K562 (cell line): Measurements from ENCODE around the gene LMAN1. TPM values are rescaled to one million over a fixed set of nuclear protein-coding genes. Genes with fewer than 3 reads are reported as not detected.

Source experiments
- ATAC-seq: fragments of 200-7000 bp; cut with Tn5 transposase; 3 replicates; pipeline ENCODE4 v1.9.1; 2020; ENCODE audit warnings: moderate library complexity
- BruUV-seq: library from RNA; stranded (reverse); fragments of 400-500 nt; replicated peaks from 2 replicates; lab custom pipeline; 2021; lab: Mats Ljungman, UMichigan
- CTCF ChIA-PET: fragments of 300-600 bp; formaldehyde crosslinking; extraction: SDS; loops from one replicate; lab custom pipeline; 2021; ENCODE audit warnings: low intra/inter-chr PET ratio; lab: Yijun Ruan, JAX
- POLR2A ChIA-PET: fragments of 300-600, 350-650 bp; sonication (Branson Sonifier 250); formaldehyde crosslinking; extraction: SDS; loops from one replicate; lab custom pipeline; 2021; ENCODE audit warnings: antibody characterized with exemption, inconsistent platforms; lab: Yijun Ruan, JAX
- DNase-seq, 4 experiments: peaks; one replicate each; pipeline versions ENCODE4 v3.0.0 to v3.0.0-alpha.2; 2011 to 2018; ENCODE audit warnings: low spot score in 3 of 4, mixed read lengths in 3 of 4; ENCODE audit errors: extremely low read depth in 1 of 4
- FAIRE-seq: peaks from 2 replicates; lab custom pipeline; 2011; peaks lifted over from hg19 to GRCh38; lab: Jason Lieb, UNC
- H2AFZ ChIP-seq: 2 replicates; pipeline ENCODE4 v1.6.0; 2011; ENCODE audit warnings: low read depth, low read length, control low read depth, inconsistent platforms
- H3K27ac ChIP-seq: fragments of 200-600 bp; 3 replicates; pipeline ENCODE4 v1.8.0; 2011; ENCODE audit warnings: low read depth, mild to moderate bottlenecking, control low read depth, inconsistent platforms, low read length, moderate library complexity, mixed read lengths; ENCODE audit errors: extremely low read depth
- H3K27me3 ChIP-seq, 2 experiments: fragments of 300-600 bp in 1 of 2; 2 replicates in 1 of 2; 3 replicates in 1 of 2; pipeline versions ENCODE4 v1.6.0 to v1.8.0; 2011; ENCODE audit warnings: inconsistent platforms in 2 of 2, low read length in 2 of 2, mild to moderate bottlenecking in 1 of 2, mixed read lengths in 1 of 2, moderate library complexity in 1 of 2; ENCODE audit not compliant: control insufficient read depth in 2 of 2, insufficient read depth in 2 of 2
- H3K36me3 ChIP-seq: fragments of 300-600 bp; 3 replicates; pipeline ENCODE4 v1.8.0; 2011; ENCODE audit warnings: mild to moderate bottlenecking, low read length, inconsistent platforms; ENCODE audit not compliant: control insufficient read depth, insufficient read depth
- H3K4me1 ChIP-seq, 2 experiments: fragments of 200-600 bp in 1 of 2; replicated peaks in 1 of 2; 2 replicates in 1 of 2; 3 replicates in 1 of 2; pipeline versions ENCODE4 v1.5.1 to v1.8.0; 2011; ENCODE audit warnings: inconsistent platforms in 2 of 2, low read length in 2 of 2, mild to moderate bottlenecking in 1 of 2, mixed read lengths in 1 of 2, moderate library complexity in 1 of 2; ENCODE audit not compliant: control insufficient read depth in 2 of 2, insufficient read depth in 2 of 2
- H3K4me2 ChIP-seq: 2 replicates; pipeline ENCODE4 v1.6.1; 2011; ENCODE audit warnings: low read length, control low read depth, inconsistent platforms, mixed read lengths; ENCODE audit not compliant: insufficient read depth
- H3K4me3 ChIP-seq: fragments of 200-600 bp; sonication (generic), shearing (Covaris generic); 2 replicates; pipeline ENCODE4 v1.5.1; 2016; ENCODE audit warnings: control low read depth, inconsistent platforms
- H3K79me2 ChIP-seq: fragments of 200-600 bp; 3 replicates; pipeline ENCODE4 v1.8.0; 2011; ENCODE audit warnings: low read length, inconsistent platforms; ENCODE audit not compliant: control insufficient read depth, insufficient read depth
- H3K9ac ChIP-seq, 2 experiments: 2 replicates each; pipeline versions ENCODE4 v1.6.0 to v1.6.1; 2011; ENCODE audit warnings: low read depth in 2 of 2, low read length in 2 of 2, control low read depth in 1 of 2, inconsistent platforms in 1 of 2, mild to moderate bottlenecking in 1 of 2, mixed read lengths in 1 of 2; ENCODE audit not compliant: insufficient read depth in 1 of 2
- H3K9me1 ChIP-seq: one replicate; pipeline ENCODE4 v1.6.0; 2011; ENCODE audit warnings: inconsistent platforms, mild to moderate bottlenecking, low read length, moderate library complexity; ENCODE audit not compliant: control insufficient read depth, insufficient read depth
- H3K9me3 ChIP-seq: replicated peaks from 2 replicates; pipeline ENCODE4 v1.5.1; 2011; ENCODE audit warnings: low read depth, low read length, inconsistent platforms; ENCODE audit not compliant: control insufficient read depth, insufficient read depth
- H4K20me1 ChIP-seq: replicated peaks from 2 replicates; pipeline ENCODE4 v1.6.1; 2011; ENCODE audit warnings: low read length, inconsistent platforms, mixed read lengths; ENCODE audit not compliant: control insufficient read depth, insufficient read depth
- CHD2 ChIP-seq: IDR thresholded peaks from 2 replicates; pipeline ENCODE4 v1.6.1; 2011; ENCODE audit warnings: low read depth, low read length
- E2F1 ChIP-seq: sonication (generic); formaldehyde crosslinking; IDR thresholded peaks from 2 replicates; pipeline ENCODE4 v1.8.1; 2023; ENCODE audit warnings: mild to moderate bottlenecking, missing genetic modification reagents, moderate library complexity
- MTA2 ChIP-seq: fragments of 450-650 bp; IDR thresholded peaks from 2 replicates; pipeline ENCODE4 v1.6.1; 2016; ENCODE audit warnings: low read depth
- NR4A1 ChIP-seq, 2 experiments: fragments of 250-450 bp in 1 of 2; fragments of 450-650 bp in 1 of 2; sonication (Bioruptor Pico) in 1 of 2; IDR thresholded peaks; 2 replicates each; pipeline versions ENCODE4 v1.4.0 to v1.6.1; 2016 to 2020; ENCODE audit warnings: mild to moderate bottlenecking in 2 of 2, missing compliant biosample characterization in 1 of 2, missing genetic modification characterization in 1 of 2, moderate library complexity in 1 of 2
- NRF1 ChIP-seq, 2 experiments: fragments of 450-650 bp; IDR thresholded peaks in 1 of 2; conservative IDR thresholded peaks in 1 of 2; 2 replicates each; pipeline ENCODE4 v1.6.1; 2014; ENCODE audit warnings: mild to moderate bottlenecking in 2 of 2
- OTX1 ChIP-seq: fragments of 450-650 bp; formaldehyde crosslinking; IDR thresholded peaks from 2 replicates; pipeline ENCODE4 v1.4.0; 2022; ENCODE audit warnings: mild to moderate bottlenecking
- TCF15 ChIP-seq: fragments of 250-450 bp; sonication (Bioruptor Pico); IDR thresholded peaks from 2 replicates; pipeline ENCODE4 v1.8.0; 2022; ENCODE audit warnings: moderate library complexity, mild to moderate bottlenecking, inconsistent platforms
- TCF7 ChIP-seq: sonication (generic); IDR thresholded peaks from 2 replicates; pipeline ENCODE4 v1.6.1; 2016; ENCODE audit warnings: antibody characterized with exemption, borderline replicate concordance
- XRCC5 ChIP-seq: fragments of 200-400 bp; formaldehyde crosslinking; IDR thresholded peaks from 2 replicates; pipeline ENCODE4 v1.6.1; 2017; ENCODE audit warnings: low read depth, mild to moderate bottlenecking, low read length
- ZNF124 ChIP-seq: sonication (generic); formaldehyde crosslinking; IDR thresholded peaks from 2 replicates; pipeline ENCODE4 v1.8.1; 2022; ENCODE audit warnings: missing genetic modification reagents
- ZNF175 ChIP-seq: fragments of 200-800 bp; sonication (Bioruptor generic); IDR thresholded peaks from 2 replicates; pipeline ENCODE4 v1.6.1; 2016; ENCODE audit warnings: low read depth, mild to moderate bottlenecking, missing genetic modification characterization, missing compliant biosample characterization
- WGBS: fragments of 100-300 bp; shearing (Covaris generic); methylation state at CpG from one replicate; pipeline ENCODE4 v1.1.6; 2016; ENCODE audit warnings: low coverage, mixed read lengths; ENCODE audit not compliant: insufficient coverage; ENCODE audit errors: missing lambda C conversion rate; 5-methylcytosine and 5-hydroxymethylcytosine counted together
- in situ Hi-C: fragments of 300-500 bp; cut with MboI; formaldehyde crosslinking; loops from 4 replicates; pipeline ENCODE4 v1.15.0; 2018; ENCODE audit warnings: inconsistent platforms, mixed read lengths
- intact Hi-C: fragments of 100-400 bp; cut with micrococcal nuclease; formaldehyde crosslinking; loops from 2 replicates; pipeline ENCODE4 v1.14.2; 2022
- polyA plus RNA-seq, 8 experiments: library from polyadenylated mRNA; depleted of rRNA in 4 of 8; stranded (reverse) in 5 of 8; unstranded in 3 of 8; fragments of >200 nt; fragmentation: Nextera tagmentation in 2 of 8; fragmentation: Illumina TruSeq in 1 of 8; extraction: Ambion mirVana in 2 of 8; extraction: Trizol in 1 of 8; gene quantifications; 2 replicates each; pipeline versions ENCODE4 v1.2.1 to v1.2.3, GENCODE V29; 2011 to 2014; ENCODE audit warnings: inconsistent platforms in 1 of 8, missing spikeins in 1 of 8
- total RNA-seq, 7 experiments: library from RNA; depleted of rRNA in 6 of 7; stranded (reverse); fragments of >200 nt in 6 of 7; fragmentation: Illumina TruSeq in 2 of 7; extraction: Trizol in 2 of 7; gene quantifications; 2 replicates each; pipeline versions ENCODE4 v1.2.1 to v1.2.3, GENCODE V29; 2011 to 2021; ENCODE audit warnings: low replicate concordance in 1 of 7
- TF ChIP-seq, protein P1 (sequence below), 2 experiments: IDR thresholded peaks; 2 replicates each; pipeline ENCODE4 v1.6.1; 2012; ENCODE audit warnings: improper control_type of control experiment in 2 of 2, low read depth in 2 of 2, low read length in 2 of 2, borderline replicate concordance in 1 of 2
- TF ChIP-seq, protein P2 (sequence below): fragments of 250-450 bp; sonication (Bioruptor Pico); IDR thresholded peaks from 2 replicates; pipeline ENCODE4 v1.6.1; 2021; ENCODE audit warnings: mild to moderate bottlenecking

Gene LMAN1
- total and polyA plus RNA-seq, 9 of the 15 experiments (the other 6 are each of a cell fraction or from before 2014, with no cell fraction given): 18.8 to 108 (median 71.2) TPM

- no peak for FAIRE-seq
- CTCF ChIA-PET: no interaction called here
Measured at GRCh38 chr18:59282341-59282740, 76.7 kb downstream of the LMAN1 start.

DNA sequence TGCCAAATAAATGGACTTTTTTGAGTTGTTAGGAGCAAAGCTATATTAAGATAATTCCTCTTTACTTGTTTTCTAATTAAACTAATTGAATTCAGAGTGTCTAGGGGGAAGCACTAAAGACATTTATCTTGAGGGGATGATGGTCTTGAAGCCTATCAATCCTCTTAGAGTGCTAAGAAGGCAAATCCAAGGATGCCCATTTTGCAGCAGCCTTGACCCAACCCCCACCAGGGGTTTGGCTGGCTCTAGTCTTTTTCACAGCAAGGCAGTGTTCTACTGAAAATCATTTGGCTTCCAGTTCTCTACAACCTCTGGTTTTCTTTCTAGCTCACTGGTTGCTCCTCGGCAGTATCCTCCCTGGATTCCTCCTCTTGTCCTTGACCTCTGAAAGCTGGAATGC lies 79.3 kb downstream of the LMAN1 start:
- Histone ChIP-seq H3K4me1 (no peaks in the 10 kb centered on the region), H3K4me3 (no peak overlapping the region), H4K20me1 (no peaks in the 10 kb centered on the region), H3K9ac (no peak overlapping the region), H2AFZ (no peak overlapping the region), H3K4me2 (no peak overlapping the region), H3K9me1 (no peaks in the 10 kb centered on the region), H3K27me3 (peaks cover 3 to 14% of the 10 kb centered on the region in 2 experiments; a peak in 2 of 5 replicates), H3K9me3 (no peaks in the 10 kb centered on the region), H3K27ac (no peak overlapping the region), H3K79me2 (no peaks in the 10 kb centered on the region), H3K36me3 (no peaks in the 10 kb centered on the region)
- no peak for FAIRE-seq
- BruUV-seq: no TSS peak
- ChIA-PET CTCF (interaction anchor here (0.7 kb wide), 1 partner anchor 32 kb away, joined by 5 read pairs; no protein-coding TSS in a partner anchor), POLR2A (no interaction called here)
- in situ Hi-C loops: no loop called here
- no peak for ATAC-seq
- intact Hi-C loops: no loop called here
- 0% methylated on average over 1 of the region's 1 CpG for WGBS
- no peak for DNase-seq
- TF ChIP-seq, protein P1, sequence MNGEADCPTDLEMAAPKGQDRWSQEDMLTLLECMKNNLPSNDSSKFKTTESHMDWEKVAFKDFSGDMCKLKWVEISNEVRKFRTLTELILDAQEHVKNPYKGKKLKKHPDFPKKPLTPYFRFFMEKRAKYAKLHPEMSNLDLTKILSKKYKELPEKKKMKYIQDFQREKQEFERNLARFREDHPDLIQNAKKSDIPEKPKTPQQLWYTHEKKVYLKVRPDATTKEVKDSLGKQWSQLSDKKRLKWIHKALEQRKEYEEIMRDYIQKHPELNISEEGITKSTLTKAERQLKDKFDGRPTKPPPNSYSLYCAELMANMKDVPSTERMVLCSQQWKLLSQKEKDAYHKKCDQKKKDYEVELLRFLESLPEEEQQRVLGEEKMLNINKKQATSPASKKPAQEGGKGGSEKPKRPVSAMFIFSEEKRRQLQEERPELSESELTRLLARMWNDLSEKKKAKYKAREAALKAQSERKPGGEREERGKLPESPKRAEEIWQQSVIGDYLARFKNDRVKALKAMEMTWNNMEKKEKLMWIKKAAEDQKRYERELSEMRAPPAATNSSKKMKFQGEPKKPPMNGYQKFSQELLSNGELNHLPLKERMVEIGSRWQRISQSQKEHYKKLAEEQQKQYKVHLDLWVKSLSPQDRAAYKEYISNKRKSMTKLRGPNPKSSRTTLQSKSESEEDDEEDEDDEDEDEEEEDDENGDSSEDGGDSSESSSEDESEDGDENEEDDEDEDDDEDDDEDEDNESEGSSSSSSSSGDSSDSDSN (IDR thresholded peaks at IDR 0.05; ENCODE audit: borderline replicate concordance in 1 of 2, low read depth in 2 of 2, low read length in 2 of 2): no peak
- TF ChIP-seq XRCC5 (no peak), TCF7 (no peak), CHD2 (no peak), OTX1 (CRISPR knock-in tag) (no peak), ZNF124 (CRISPR knock-in tag) (no peak), MTA2 (no peak), TCF15 (CRISPR knock-in tag) (no peak), E2F1 (CRISPR knock-in tag) (no peak), ZNF175 (no peak)
- TF ChIP-seq, protein P2, sequence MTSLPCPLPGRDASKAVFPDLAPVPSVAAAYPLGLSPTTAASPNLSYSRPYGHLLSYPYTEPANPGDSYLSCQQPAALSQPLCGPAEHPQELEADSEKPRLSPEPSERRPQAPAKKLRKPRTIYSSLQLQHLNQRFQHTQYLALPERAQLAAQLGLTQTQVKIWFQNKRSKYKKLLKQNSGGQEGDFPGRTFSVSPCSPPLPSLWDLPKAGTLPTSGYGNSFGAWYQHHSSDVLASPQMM (CRISPR knock-in tag): no peak

More at GRCh38 chr18:59282341-59282740, 76.7 kb downstream of the LMAN1 start:
- H3K4me2 ChIP-seq: no peak overlapping the region
- H3K4me1 ChIP-seq: no peaks in the 10 kb centered on the region
- H3K9ac ChIP-seq: no peak overlapping the region
- intact Hi-C loops (no loop called here), in situ Hi-C loops (no loop called here)
- no peak overlapping the region for H3K27ac ChIP-seq
- H3K36me3 ChIP-seq: no peaks in the 10 kb centered on the region
- H4K20me1 ChIP-seq: no peaks in the 10 kb centered on the region
- no peak for ATAC-seq
- peaks cover 5 to 8% of the 10 kb centered on the region in 2 experiments; a peak in 2 of 5 replicates for H3K27me3 ChIP-seq
- POLR2A ChIA-PET: interaction anchor here (0.8 kb wide), 1 partner anchor 555 kb away, joined by 3 read pairs; no protein-coding TSS in a partner anchor
- no peak overlapping the region for H2AFZ ChIP-seq
- DNase-seq: no peak
- no peaks in the 10 kb centered on the region for H3K79me2 ChIP-seq
- TF ChIP-seq NR4A1 (CRISPR knock-in tag; IDR thresholded peaks at IDR 0.05) (no peak), NR4A1 (tag; IDR thresholded peaks at IDR 0.05) (no peak), NRF1 (conservative IDR thresholded peaks at IDR 0.05 in 1 of 2, IDR thresholded peaks at IDR 0.05 in 1 of 2) (peak; percentile 52 to 56; a peak in 3 of 4 replicates)
- no peak overlapping the region for H3K4me3 ChIP-seq
- 0% methylated on average over 11 of the region's 11 CpGs for WGBS
- BruUV-seq: no TSS peak
- no peaks in the 10 kb centered on the region for H3K9me1 ChIP-seq
- H3K9me3 ChIP-seq: no peaks in the 10 kb centered on the region
